ENCODE measurements around the gene PPIP5K1.
"Not testable (repeated sequence)": the region's sequence is repeated elsewhere in the genome, so short reads cannot be mapped to it uniquely, and the experiment has no call there.

PPIP5K1 gene

DNA sequence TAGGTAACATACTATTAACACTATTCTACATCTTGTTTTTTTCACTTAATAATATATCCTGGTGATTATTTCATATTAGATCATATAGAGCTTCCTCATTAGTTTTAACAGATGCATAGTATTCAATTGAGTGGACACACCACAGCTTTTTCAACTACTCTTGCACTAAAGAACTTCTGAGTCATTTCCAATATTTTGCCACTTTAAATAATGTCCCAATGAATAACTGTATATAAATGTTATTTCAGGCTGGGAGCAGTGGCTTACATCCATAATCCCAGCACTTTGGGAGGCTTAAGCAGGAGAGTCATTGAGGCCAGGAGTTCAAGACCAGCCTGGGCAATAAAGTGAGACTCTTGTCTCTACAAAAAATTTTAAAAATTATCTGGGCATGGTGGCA is 45.7 kb downstream of the PPIP5K1 start:
- DNase-seq, result no peak

DNA sequence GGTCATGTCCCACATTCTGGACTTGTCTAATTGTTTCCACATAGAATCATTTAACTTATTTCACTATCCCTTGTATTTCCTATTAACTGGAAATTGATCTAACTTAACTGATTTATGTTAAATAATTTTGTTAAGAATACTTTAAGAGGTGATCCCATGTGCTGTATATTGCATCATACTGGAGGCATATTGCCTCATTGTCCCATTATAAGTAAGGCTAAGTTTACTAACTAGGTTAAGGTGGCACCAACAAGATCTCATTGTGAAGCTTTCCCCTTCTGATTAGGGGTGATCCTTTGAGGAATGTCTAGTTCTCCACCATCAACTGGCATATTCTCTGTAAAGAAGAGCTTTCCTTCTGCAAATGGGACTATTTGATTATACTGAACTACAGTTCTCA is 48.2 kb downstream of the PPIP5K1 start:
- DNase-seq, result no peak

DNA sequence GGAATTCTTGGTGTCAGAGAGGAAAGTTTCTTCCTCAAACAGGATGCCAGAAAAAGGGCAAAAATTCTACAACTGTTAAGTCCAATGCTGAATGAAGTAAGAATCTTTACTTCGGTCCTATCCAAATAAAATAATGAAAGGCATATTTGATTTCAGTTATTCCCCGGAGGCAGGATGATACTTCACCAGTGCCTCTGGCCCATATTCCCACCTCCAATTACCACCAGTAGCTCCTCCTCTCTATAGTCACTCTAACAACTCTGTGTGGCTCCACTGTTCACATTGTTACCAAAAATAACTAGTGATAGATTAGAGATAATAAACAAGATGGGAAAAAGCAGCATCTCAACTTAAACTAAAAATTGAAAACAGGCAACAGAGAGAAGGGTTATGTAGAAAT is 51.9 kb downstream of the PPIP5K1 start:
- DNase-seq, result no peak

DNA sequence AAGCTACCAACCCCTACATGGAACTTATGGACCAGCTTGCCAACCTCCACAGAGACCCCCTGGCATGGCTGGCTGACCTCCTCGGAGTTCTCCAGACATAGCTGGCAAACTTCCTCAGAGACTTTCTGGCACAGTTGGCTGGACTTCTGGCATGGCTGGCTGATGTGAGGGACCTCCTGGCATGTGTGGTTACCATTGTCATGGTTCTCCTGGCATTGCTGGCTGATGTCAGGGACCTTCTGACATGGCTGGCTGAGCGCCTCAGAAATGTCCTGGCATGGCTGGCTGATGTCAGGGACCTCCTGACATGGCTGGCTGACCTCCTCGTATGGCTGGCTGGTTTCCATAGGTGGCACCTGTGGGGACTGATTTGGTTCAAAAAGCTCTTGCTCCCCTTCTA is 55.1 kb downstream of the PPIP5K1 start:
- no peak for DNase-seq

DNA sequence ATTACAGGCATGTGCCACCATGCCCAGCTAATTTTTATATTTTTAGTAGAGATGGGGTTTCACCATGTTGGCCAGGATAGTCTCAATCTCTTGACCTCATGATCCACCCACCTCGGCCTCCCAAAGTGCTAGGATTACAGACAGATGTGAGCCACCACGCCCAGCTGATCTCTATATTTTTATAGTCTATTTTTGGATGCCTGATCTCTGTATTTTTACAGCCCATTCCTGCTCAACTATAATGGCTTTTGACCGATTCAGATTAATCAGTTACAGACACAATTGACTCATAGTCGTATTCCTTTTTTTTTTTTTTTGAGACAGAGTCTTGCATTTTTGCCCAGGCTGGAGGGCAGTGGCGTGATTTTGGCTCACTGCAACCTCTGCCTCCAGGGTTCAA is 57.2 kb downstream of the PPIP5K1 start:
- DNase-seq, result not testable (repeated sequence)

DNA sequence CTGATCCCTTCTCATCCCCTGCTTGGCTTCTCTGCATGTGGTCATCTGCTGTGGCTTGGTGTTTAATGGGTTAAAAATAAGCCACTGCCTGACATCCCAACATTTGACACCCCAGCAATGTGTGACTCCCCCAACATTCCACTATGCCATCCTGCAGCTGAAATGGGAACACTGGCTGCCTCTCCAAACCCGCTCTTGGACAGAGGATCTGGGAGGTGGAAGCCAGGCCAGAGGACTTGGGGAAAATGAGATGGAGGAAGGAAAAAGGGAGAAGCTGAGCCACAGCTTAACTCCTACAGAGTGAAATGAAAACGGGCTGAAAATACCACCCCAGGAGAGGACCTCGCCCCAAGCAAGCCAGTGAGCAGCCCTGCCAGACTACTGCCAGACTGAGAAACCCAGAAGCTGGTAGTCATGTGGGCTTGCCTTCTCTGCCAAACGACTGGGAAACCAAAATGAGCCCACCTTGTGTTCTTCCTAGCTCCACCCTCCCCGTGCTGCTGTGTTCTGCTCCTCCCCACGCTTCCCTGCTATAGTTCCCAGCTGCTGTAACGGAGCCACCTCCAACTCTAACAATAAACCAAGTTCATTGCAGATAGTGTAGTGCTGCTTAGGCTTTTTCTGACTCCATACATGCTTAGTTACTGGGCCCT is 58.9 kb downstream of the PPIP5K1 start:
- DNase-seq, result no peak

DNA sequence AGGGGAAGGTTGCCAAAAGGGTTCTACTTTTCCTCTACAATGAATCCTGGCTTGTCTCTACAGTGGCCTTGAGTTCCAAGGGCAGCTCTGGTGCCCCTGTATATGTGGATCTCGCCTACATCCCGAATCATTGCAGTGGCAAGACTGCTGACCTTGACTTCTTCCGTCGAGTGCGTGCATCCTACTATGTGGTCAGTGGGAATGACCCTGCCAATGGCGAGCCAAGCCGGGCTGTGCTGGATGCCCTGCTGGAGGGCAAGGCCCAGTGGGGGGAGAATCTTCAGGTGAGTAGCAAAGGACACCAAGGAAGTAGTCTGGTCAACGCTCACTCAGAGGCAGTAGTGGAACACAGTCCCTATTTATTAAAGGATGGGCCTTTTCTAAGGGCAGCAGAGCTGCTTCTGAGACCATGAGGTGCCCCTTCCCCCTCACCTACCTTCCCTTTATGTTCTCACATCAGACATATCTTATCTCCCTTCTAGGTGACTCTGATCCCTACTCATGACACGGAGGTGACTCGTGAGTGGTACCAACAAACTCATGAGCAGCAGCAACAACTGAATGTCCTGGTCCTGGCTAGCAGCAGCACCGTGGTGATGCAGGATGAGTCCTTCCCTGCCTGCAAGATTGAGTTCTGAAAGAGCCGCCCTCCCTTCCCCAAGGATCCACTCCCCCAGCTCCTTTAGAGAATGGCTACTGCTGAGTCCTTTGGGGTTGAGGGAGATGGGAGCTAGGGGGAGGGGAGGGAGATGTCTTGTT is 60.2 kb downstream of the PPIP5K1 start:
- DNase-seq, result no peak

DNA sequence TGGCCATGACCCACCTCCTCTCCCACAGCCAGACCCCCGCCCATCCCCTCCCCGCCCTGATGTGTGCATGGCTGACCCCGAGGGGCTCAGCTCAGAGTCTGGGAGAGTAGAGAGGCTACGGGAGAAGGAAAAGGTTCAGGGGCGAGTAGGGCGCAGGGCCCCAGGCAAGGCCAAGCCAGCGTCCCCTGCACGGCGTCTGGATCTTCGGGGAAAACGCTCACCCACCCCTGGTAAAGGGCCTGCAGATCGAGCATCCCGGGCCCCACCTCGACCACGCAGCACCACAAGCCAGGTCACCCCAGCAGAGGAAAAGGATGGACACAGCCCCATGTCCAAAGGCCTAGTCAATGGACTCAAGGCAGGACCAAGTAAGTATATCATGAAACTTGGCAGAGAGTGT is 60.9 kb downstream of the PPIP5K1 start:
- no peak for DNase-seq

DNA sequence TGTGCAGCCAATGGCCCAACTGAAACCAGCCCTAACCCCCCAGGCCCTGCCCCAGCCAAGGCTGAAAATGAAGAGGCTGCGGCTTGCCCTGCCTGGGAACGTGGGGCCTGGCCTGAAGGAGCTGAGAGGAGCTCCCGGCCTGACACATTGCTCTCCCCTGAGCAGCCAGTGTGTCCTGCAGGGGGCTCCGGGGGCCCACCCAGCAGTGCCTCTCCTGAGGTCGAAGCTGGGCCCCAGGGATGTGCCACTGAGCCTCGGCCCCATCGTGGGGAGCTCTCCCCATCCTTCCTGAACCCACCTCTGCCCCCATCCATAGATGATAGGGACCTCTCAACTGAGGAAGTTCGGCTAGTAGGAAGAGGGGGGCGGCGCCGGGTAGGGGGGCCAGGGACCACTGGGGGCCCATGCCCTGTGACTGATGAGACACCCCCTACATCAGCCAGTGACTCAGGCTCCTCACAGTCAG is 61.4 kb downstream of the PPIP5K1 start:
- DNase-seq, result no peak

DNA sequence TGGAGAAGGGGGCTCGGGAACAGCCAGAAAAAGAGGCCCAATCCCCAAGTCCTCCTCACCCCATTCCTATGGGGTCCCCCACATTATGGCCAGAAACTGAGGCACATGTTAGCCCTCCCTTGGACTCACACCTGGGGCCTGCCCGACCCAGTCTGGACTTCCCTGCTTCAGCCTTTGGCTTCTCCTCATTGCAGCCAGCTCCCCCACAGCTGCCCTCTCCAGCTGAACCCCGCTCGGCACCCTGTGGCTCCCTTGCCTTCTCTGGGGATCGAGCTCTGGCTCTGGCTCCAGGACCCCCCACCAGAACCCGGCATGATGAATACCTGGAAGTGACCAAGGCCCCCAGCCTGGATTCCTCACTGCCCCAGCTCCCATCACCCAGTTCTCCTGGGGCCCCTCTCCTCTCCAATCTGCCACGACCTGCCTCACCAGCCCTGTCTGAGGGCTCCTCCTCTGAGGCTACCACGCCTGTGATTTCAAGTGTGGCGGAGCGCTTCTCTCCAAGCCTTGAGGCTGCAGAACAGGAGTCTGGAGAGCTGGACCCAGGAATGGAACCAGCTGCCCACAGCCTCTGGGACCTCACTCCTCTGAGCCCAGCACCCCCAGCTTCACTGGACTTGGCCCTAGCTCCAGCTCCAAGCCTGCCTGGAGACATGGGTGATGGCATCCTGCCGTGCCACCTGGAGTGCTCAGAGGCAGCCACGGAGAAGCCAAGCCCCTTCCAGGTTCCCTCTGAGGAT is 62.0 kb downstream of the PPIP5K1 start:
- no peak for DNase-seq

DNA sequence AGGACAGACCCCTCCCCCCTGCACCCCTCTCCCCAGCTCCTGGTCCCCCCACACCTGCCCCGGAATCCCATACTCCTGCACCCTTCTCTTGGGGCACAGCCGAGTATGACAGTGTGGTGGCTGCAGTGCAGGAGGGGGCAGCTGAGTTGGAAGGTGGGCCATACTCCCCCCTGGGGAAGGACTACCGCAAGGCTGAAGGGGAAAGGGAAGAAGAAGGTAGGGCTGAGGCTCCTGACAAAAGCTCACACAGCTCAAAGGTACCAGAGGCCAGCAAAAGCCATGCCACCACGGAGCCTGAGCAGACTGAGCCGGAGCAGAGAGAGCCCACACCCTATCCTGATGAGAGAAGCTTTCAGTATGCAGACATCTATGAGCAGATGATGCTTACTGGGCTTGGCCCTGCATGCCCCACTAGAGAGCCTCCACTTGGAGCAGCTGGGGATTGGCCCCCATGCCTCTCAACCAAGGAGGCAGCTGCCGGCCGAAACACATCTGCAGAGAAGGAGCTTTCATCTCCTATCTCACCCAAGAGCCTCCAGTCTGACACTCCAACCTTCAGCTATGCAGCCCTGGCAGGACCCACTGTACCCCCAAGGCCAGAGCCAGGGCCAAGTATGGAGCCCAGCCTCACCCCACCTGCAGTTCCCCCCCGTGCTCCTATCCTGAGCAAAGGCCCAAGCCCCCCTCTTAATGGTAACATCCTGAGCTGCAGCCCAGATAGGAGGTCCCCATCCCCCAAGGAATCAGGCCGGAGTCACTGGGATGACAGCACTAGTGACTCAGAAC is 62.8 kb downstream of the PPIP5K1 start:
- no peak for DNase-seq

DNA sequence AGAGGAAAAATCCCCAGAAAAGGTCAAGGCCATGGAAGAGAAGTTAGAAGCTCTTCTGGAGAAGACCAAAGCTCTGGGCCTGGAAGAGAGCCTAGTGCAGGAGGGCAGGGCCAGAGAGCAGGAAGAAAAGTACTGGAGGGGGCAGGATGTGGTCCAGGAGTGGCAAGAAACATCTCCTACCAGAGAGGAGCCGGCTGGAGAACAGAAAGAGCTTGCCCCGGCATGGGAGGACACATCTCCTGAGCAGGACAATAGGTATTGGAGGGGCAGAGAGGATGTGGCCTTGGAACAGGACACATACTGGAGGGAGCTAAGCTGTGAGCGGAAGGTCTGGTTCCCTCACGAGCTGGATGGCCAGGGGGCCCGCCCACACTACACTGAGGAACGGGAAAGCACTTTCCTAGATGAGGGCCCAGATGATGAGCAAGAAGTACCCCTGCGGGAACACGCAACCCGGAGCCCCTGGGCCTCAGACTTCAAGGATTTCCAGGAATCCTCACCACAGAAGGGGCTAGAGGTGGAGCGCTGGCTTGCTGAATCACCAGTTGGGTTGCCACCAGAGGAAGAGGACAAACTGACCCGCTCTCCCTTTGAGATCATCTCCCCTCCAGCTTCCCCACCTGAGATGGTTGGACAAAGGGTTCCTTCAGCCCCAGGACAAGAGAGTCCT is 63.6 kb downstream of the PPIP5K1 start:
- DNase-seq, result no peak

DNA sequence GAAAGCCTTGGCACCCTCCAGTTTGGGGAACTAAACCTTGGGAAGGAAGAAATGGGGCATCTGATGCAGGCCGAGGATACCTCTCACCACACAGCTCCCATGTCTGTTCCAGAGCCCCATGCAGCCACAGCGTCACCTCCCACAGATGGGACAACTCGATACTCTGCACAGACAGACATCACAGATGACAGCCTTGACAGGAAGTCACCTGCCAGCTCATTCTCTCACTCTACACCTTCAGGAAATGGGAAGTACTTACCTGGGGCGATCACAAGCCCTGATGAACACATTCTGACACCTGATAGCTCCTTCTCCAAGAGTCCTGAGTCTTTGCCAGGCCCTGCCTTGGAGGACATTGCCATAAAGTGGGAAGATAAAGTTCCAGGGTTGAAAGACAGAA is 64.9 kb downstream of the PPIP5K1 start:
- DNase-seq, result no peak

DNA sequence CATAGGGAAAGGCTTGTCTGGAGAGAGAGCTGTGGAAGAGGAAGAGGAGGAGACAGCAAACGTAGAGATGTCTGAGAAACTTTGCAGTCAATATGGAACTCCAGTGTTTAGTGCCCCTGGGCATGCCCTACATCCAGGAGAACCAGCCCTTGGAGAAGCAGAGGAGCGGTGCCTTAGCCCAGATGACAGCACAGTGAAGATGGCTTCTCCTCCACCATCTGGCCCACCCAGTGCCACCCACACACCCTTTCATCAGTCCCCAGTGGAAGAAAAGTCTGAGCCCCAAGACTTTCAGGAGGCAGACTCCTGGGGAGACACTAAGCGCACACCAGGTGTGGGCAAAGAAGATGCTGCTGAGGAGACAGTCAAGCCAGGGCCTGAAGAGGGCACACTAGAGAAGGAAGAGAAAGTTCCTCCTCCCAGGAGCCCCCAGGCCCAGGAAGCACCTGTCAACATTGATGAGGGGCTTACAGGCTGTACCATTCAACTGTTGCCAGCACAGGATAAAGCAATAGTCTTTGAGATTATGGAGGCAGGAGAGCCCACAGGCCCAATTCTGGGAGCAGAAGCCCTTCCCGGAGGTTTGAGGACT is 65.7 kb downstream of the PPIP5K1 start:
- no peak for DNase-seq

DNA sequence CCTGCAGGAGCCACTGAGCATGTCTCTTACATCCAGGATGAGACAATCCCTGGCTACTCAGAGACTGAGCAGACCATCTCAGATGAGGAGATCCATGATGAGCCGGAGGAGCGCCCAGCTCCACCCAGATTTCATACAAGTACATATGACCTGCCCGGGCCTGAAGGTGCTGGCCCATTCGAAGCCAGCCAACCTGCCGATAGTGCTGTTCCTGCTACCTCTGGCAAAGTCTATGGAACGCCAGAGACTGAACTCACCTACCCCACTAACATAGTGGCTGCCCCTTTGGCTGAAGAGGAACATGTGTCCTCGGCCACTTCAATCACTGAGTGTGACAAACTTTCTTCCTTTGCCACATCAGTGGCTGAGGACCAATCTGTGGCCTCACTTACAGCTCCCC is 66.4 kb downstream of the PPIP5K1 start:
- no peak for DNase-seq

DNA sequence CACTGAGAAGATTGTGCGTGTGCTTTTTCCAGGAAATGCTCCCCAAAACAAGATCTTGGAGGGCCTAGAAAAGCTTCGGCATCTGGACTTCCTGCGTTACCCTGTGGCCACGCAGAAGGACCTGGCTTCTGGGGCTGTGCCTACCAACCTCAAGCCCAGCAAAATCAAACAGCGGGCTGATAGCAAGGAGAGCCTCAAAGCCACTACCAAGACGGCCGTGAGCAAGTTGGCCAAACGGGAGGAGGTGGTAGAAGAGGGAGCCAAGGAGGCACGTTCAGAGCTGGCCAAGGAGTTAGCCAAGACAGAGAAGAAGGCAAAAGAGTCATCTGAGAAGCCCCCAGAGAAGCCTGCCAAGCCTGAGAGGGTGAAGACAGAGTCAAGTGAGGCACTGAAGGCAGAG is 67.8 kb downstream of the PPIP5K1 start:
- DNase-seq, result no peak

DNA sequence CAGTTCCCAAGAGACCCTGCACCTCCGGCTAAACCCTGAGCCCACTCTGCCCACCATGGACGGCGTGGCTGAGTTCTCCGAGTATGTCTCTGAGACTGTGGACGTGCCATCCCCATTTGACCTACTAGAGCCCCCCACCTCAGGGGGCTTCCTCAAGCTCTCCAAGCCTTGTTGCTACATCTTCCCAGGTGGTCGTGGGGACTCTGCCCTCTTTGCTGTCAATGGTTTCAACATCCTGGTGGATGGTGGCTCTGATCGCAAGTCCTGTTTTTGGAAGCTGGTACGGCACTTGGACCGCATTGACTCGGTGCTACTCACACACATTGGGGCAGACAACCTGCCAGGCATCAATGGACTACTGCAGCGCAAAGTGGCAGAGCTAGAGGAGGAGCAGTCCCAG is 68.6 kb downstream of the PPIP5K1 start:
- DNase-seq, result no peak

DNA sequence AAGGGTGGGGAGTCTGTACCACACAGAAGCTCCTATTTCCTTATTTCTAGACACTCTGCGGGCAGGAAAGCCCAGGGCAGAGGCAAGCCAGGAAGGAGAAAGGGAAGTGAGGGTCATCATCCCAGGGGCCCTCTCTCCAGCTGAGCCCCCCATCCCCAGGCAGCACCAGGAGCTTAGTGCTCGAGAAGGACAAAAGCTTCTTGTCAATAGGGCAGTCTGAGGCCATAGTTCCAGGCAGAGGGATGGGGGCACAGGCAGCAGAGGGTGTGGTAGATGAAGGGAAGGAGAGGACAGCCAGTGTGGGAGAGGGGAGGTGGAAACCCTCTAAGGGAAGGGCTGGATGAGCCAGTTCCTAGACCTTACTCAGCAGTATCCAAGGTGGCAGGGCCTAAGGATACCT is 69.9 kb downstream of the PPIP5K1 start:
- no peak for DNase-seq

DNA sequence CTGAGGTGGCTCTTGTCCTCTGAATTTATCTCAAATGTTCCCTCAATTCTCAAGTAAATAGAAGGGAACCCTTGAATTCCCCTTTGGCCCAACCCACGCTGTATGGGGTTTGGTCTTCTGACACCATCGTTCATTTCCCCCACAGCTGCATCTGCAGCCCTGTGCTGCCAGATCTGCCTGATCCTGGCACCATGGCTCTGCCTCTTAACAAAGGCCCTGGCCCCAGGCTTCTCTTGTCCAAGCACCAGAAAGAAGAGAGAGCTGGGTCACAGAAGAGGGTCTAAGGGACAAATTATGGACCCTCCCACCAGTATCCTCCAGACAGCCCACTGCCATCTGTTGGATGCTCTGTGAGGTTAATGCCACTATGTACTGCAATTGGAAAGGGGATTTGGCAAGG is 70.8 kb downstream of the PPIP5K1 start:
- DNase-seq, result peak; percentile 4 to 37

DNA sequence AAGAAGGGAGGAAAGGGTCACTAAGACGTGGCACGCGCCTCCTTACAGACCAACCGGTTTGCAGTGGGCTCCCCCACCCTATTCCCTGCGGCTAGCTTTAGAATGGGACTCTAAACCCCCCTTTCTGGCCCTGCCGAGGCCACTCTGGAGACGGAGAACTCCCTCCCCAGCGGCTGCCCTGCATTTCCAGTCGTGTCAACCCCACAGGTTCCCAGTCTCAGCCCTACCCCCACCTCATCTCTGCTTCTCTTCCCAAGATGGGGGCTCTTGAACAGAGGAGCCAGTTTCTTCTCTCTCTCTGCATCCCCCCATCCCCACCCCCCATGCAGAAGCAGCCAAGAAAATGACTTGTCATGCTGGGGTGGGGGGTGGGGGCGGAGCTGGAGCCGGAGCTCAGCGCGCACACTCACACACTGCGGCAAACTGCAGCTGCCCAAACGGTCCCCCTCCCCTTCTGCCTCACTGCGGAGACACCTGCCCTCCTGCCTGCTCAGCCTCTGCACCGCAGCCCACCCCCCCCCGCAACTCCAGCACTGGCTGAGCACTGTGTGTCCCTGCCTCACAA is 71.7 kb downstream of the PPIP5K1 start:
- no peak for DNase-seq

DNA sequence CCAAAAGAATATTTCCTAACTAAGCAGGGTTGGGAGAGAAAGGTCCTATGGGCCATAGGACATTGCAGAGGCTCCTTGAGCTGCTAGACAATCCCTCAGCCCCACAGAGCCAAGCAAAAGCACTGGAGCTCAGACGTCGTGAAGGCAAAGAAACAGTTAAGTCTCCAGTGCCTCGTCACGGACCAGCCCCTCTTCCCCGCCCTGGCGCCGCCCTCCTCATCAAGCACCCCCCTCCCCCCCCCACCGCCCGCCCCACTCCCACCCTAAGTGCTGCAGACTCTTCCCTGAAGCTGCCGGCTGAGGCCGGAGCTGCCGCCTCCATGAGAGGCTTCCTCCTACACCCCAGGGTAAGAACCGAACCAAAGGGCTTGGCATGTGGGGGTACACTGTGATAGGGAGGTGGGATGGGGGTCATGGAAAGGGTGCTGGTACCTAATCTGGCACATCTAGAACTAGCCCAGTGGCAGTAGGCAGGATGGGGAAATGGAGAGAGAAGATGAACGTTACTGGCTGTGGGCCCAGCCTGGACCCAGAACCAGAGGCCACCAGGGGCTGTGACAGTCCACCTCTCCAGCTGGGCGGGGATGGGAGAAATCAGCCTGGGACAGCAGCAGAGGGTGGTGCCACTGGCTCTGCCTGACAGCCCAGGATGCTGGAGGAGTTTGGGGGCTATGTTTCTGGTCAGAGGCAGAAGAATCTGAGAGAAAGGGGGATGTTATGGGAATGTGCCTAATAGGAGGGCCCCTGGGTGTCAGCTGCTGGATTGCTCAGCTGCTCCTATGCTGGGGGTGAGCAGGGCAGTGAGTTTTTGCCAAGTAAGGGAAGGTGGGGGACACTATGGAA is 72.4 kb downstream of the PPIP5K1 start, which contains the start of gene MAP1A:
Gene MAP1A, plus strand, starts transcription at position 255 of the 843 bp plus-strand sequence. CDS start 3,866 bp downstream, outside the sequence.
- peak in 1 of 2 donors; percentile 25 for DNase-seq
